Neuronal stem cell (in vitro differentiated cells): ENCODE results near the gene PA2G4.

Experiments used
- DNase-seq: peaks from one replicate; pipeline ENCODE4 v3.0.0-alpha.2; 2013; ENCODE audit warnings: low spot score
- H2AFZ ChIP-seq: one replicate; pipeline ENCODE4 v1.6.1; 2013; ENCODE audit warnings: mild to moderate bottlenecking, low read length, inconsistent platforms
- H2AK5ac ChIP-seq: 2 replicates; pipeline ENCODE4 v1.6.1; 2013; ENCODE audit warnings: low read depth, mild to moderate bottlenecking, inconsistent platforms, low read length, moderate library complexity, mixed read lengths
- H2BK120ac ChIP-seq: 2 replicates; pipeline ENCODE4 v1.6.1; 2013; ENCODE audit warnings: low read depth, mild to moderate bottlenecking, inconsistent platforms, low read length, moderate library complexity, mixed read lengths
- H2BK12ac ChIP-seq: one replicate; pipeline ENCODE4 v1.6.1; 2013; ENCODE audit warnings: low read length, inconsistent platforms
- H2BK15ac ChIP-seq: 2 replicates; pipeline ENCODE4 v1.6.1; 2013; ENCODE audit warnings: mild to moderate bottlenecking, low read length, inconsistent platforms, mixed read lengths
- H2BK5ac ChIP-seq: one replicate; pipeline ENCODE4 v1.6.1; 2013; ENCODE audit warnings: inconsistent platforms, mild to moderate bottlenecking, low read length, moderate library complexity
- H3K14ac ChIP-seq: one replicate; pipeline ENCODE4 v1.6.1; 2013; ENCODE audit warnings: low read length, inconsistent platforms
- H3K18ac ChIP-seq: 2 replicates; pipeline ENCODE4 v1.6.1; 2013; ENCODE audit warnings: low read length, inconsistent platforms
- H3K23ac ChIP-seq: 2 replicates; pipeline ENCODE4 v1.6.1; 2013; ENCODE audit warnings: low read depth, mild to moderate bottlenecking, mixed read lengths, low read length, inconsistent platforms; ENCODE audit not compliant: poor library complexity
- H3K27ac ChIP-seq: replicated peaks from 3 replicates; pipeline ENCODE4 v1.5.1; 2013; ENCODE audit warnings: low read length, inconsistent platforms
- H3K27me3 ChIP-seq, 3 experiments: 2 replicates each; pipeline ENCODE4 v1.6.1; 2013; ENCODE audit warnings: low read length in 3 of 3, mild to moderate bottlenecking in 2 of 3, inconsistent platforms in 1 of 3, low read depth in 1 of 3, mixed read lengths in 1 of 3, moderate library complexity in 1 of 3; ENCODE audit not compliant: control insufficient read depth in 3 of 3, insufficient read depth in 3 of 3
- H3K36me3 ChIP-seq, 2 donors: replicated peaks in 1 of 2; 2 replicates each; pipeline ENCODE4 v1.6.1; 2013; ENCODE audit warnings: low read length in 2 of 2; ENCODE audit not compliant: control insufficient read depth in 2 of 2, insufficient read depth in 2 of 2
- H3K4ac ChIP-seq: 2 replicates; pipeline ENCODE4 v1.6.1; 2013; ENCODE audit warnings: inconsistent platforms, mild to moderate bottlenecking, low read length, moderate library complexity
- H3K4me1 ChIP-seq, 2 donors: 1 replicate in 1 of 2; 2 replicates in 1 of 2; pipeline ENCODE4 v1.6.1; 2013; ENCODE audit warnings: low read length in 2 of 2, low read depth in 1 of 2; ENCODE audit not compliant: control insufficient read depth in 2 of 2, insufficient read depth in 1 of 2
- H3K4me2 ChIP-seq: one replicate; pipeline ENCODE4 v1.6.1; 2013; ENCODE audit warnings: mild to moderate bottlenecking, low read length, inconsistent platforms; ENCODE audit not compliant: insufficient read depth, poor library complexity, severe bottlenecking
- H3K4me3 ChIP-seq, 2 donors: 2 replicates each; pipeline ENCODE4 v1.5.1; 2013; ENCODE audit warnings: low read length in 2 of 2, mild to moderate bottlenecking in 2 of 2, inconsistent platforms in 1 of 2, moderate library complexity in 1 of 2
- H3K79me1 ChIP-seq: one replicate; pipeline ENCODE4 v1.6.1; 2013; ENCODE audit warnings: low read depth, mild to moderate bottlenecking, inconsistent platforms, low read length, moderate library complexity
- H3K9ac ChIP-seq: one replicate; pipeline ENCODE4 v1.6.1; 2013; ENCODE audit warnings: mild to moderate bottlenecking, low read depth, low read length, inconsistent platforms; ENCODE audit not compliant: poor library complexity
- H3K9me3 ChIP-seq, 2 donors: replicated peaks in 1 of 2; 2 replicates each; pipeline versions ENCODE3 to v1.6.1; 2013; ENCODE audit warnings: low read length in 2 of 2, mild to moderate bottlenecking in 2 of 2, inconsistent platforms in 1 of 2, low read depth in 1 of 2, mixed read lengths in 1 of 2, moderate library complexity in 1 of 2; ENCODE audit not compliant: control insufficient read depth in 2 of 2, insufficient read depth in 1 of 2
- H4K8ac ChIP-seq: one replicate; pipeline ENCODE4 v1.6.1; 2013; ENCODE audit warnings: low read depth, mild to moderate bottlenecking, inconsistent platforms, low read length, moderate library complexity
- H4K91ac ChIP-seq: one replicate; pipeline ENCODE4 v1.6.1; 2013; ENCODE audit warnings: low read length, low read depth, mild to moderate bottlenecking, inconsistent platforms; ENCODE audit not compliant: poor library complexity
- WGBS, 2 donors: extraction: QIAGEN DNeasy Blood & Tissue Kit; methylation state at CpG; one replicate each; pipeline ENCODE4 v1.1.7; 2013; ENCODE audit warnings: missing lambda C conversion rate in 2 of 2, mixed read lengths in 1 of 2; ENCODE audit not compliant: insufficient read length in 2 of 2, insufficient replicate concordance in 1 of 2; ENCODE audit errors: extremely low coverage in 2 of 2; 5-methylcytosine and 5-hydroxymethylcytosine counted together

PA2G4 gene

GRCh38 chr12:56081393-56082347, 22.7 kb upstream of the PA2G4 start:
- H3K14ac ChIP-seq, result no peak overlapping the region
- no CpG with 5 or more reads among the region's 6 CpGs for WGBS, 2 donors
- no peak overlapping the region for H3K4me2 ChIP-seq
- no peak overlapping the region for H2BK5ac ChIP-seq
- peaks cover 9 to 12% of the 10 kb centered on the region in 2 donors for H3K4me1 ChIP-seq
- peak overlapping the region; percentile 72 for H3K18ac ChIP-seq
- H3K79me1 ChIP-seq, result no peaks in the 10 kb centered on the region
- no peaks in the 10 kb centered on the region for H3K36me3 ChIP-seq
- peak overlapping the region; percentile 71 for H3K4ac ChIP-seq
- no peak overlapping the region for H4K91ac ChIP-seq
- no peak overlapping the region for H4K8ac ChIP-seq
- no peak overlapping the region for H2BK120ac ChIP-seq
- H3K4me3 ChIP-seq, result no peak overlapping the region
- peaks cover 0 to 52% (median 18%) of the 10 kb centered on the region in 3 experiments for H3K27me3 ChIP-seq
- no peak overlapping the region for H3K27ac ChIP-seq
- no peak overlapping the region for H3K23ac ChIP-seq
- peak overlapping the region; percentile 15 for H2AK5ac ChIP-seq
- peak overlapping the region; percentile 43 for H2BK12ac ChIP-seq
- DNase-seq, result no peak
- no peaks in the 10 kb centered on the region for H3K9me3 ChIP-seq
- peak overlapping the region; percentile 79 for H2BK15ac ChIP-seq
- peak overlapping the region; percentile 45 for H2AFZ ChIP-seq
- peak overlapping the region; percentile 45 for H3K9ac ChIP-seq

GRCh38 chr12:56082382-56082781, 22.0 kb upstream of the PA2G4 start:
- no CpG with 5 or more reads among the region's 2 CpGs for WGBS, 2 donors
- H3K36me3 ChIP-seq, result no peaks in the 10 kb centered on the region
- no peaks in the 10 kb centered on the region for H3K9me3 ChIP-seq
- H3K4ac ChIP-seq, result no peak overlapping the region
- H4K8ac ChIP-seq, result no peak overlapping the region
- H2AK5ac ChIP-seq, result no peak overlapping the region
- H2AFZ ChIP-seq, result no peak overlapping the region
- H4K91ac ChIP-seq, result no peak overlapping the region
- H3K79me1 ChIP-seq, result no peaks in the 10 kb centered on the region
- no peak overlapping the region for H3K27ac ChIP-seq
- H3K4me1 ChIP-seq, result peaks cover 9 to 12% of the 10 kb centered on the region in 2 donors
- no peak overlapping the region for H3K4me3 ChIP-seq
- no peak overlapping the region for H3K23ac ChIP-seq
- no peak overlapping the region for H3K18ac ChIP-seq
- H3K4me2 ChIP-seq, result no peak overlapping the region
- no peak overlapping the region for H3K14ac ChIP-seq
- no peak overlapping the region for H2BK5ac ChIP-seq
- no peak overlapping the region for H2BK120ac ChIP-seq
- H3K9ac ChIP-seq, result no peak overlapping the region
- H2BK12ac ChIP-seq, result no peak overlapping the region
- DNase-seq, result no peak
- H2BK15ac ChIP-seq, result no peak overlapping the region
- peaks cover 0 to 52% (median 18%) of the 10 kb centered on the region in 3 experiments for H3K27me3 ChIP-seq

- H2BK5ac ChIP-seq, result no peak overlapping the region
- H2BK15ac ChIP-seq, result no peak overlapping the region
- H3K4me3 ChIP-seq, result no peak overlapping the region
- no peaks in the 10 kb centered on the region for H3K9me3 ChIP-seq
- no peak overlapping the region for H3K4ac ChIP-seq
- H2BK120ac ChIP-seq, result no peak overlapping the region
- H3K4me1 ChIP-seq, result peaks cover 9 to 12% of the 10 kb centered on the region in 2 donors
- H3K14ac ChIP-seq, result no peak overlapping the region
- H3K9ac ChIP-seq, result no peak overlapping the region
- H4K8ac ChIP-seq, result no peak overlapping the region
- no peaks in the 10 kb centered on the region for H3K36me3 ChIP-seq
- H2AFZ ChIP-seq, result no peak overlapping the region
- peaks cover 0 to 52% (median 18%) of the 10 kb centered on the region in 3 experiments for H3K27me3 ChIP-seq
- no peak overlapping the region for H2AK5ac ChIP-seq
- WGBS, 2 donors, result no CpG with 5 or more reads among the region's 3 CpGs
- H3K23ac ChIP-seq, result no peak overlapping the region
- no peak overlapping the region for H3K18ac ChIP-seq
- no peaks in the 10 kb centered on the region for H3K79me1 ChIP-seq
- H4K91ac ChIP-seq, result no peak overlapping the region
- no peak overlapping the region for H3K4me2 ChIP-seq
- no peak overlapping the region for H2BK12ac ChIP-seq
- DNase-seq, result no peak
- H3K27ac ChIP-seq, result no peak overlapping the region
These were observed 21.4 kb upstream of the PA2G4 start for GRCh38 chr12:56082967-56083366.

- no peak overlapping the region for H4K8ac ChIP-seq
- no peak overlapping the region for H3K4me2 ChIP-seq
- H3K9me3 ChIP-seq, result no peaks in the 10 kb centered on the region
- no peak overlapping the region for H2BK5ac ChIP-seq
- H3K23ac ChIP-seq, result no peak overlapping the region
- no peak overlapping the region for H3K4ac ChIP-seq
- WGBS, 2 donors, result no CpG with 5 or more reads among the region's 15 CpGs
- H3K27me3 ChIP-seq, result peaks cover 0 to 45% (median 12%) of the 10 kb centered on the region in 3 experiments
- no peaks in the 10 kb centered on the region for H3K36me3 ChIP-seq
- peak overlapping the region; percentile 63 for H3K18ac ChIP-seq
- H3K14ac ChIP-seq, result no peak overlapping the region
- H2BK15ac ChIP-seq, result no peak overlapping the region
- H4K91ac ChIP-seq, result no peak overlapping the region
- no peak overlapping the region for H2BK120ac ChIP-seq
- no peak for DNase-seq
- no peak overlapping the region for H2BK12ac ChIP-seq
- no peak overlapping the region for H2AK5ac ChIP-seq
- no peak overlapping the region for H3K4me3 ChIP-seq
- no peak overlapping the region for H3K27ac ChIP-seq
- no peak overlapping the region for H2AFZ ChIP-seq
- peaks cover 9 to 10% of the 10 kb centered on the region in 2 donors for H3K4me1 ChIP-seq
- H3K9ac ChIP-seq, result no peak overlapping the region
- no peaks in the 10 kb centered on the region for H3K79me1 ChIP-seq
These were observed 19.3 kb upstream of the PA2G4 start for GRCh38 chr12:56084958-56085543.
